ENCODE data around the gene NMU. TPM values are rescaled to one million over a fixed set of nuclear protein-coding genes. Genes with fewer than 3 reads are reported as not detected.

NMU gene
- polyA plus RNA-seq, 1 experiment: not detected

GRCh38 chr4:55666535-55666934 is 30.4 kb upstream of the NMU start:
- Histone ChIP-seq H3K4me3 (ENCODE audit: low read depth, low read length) (no peak overlapping the region), H3K36me3 (ENCODE audit: control insufficient read depth, insufficient read depth, low read length) (no peaks in the 10 kb centered on the region), H3K27me3 (ENCODE audit: control insufficient read depth, insufficient read depth, low read length) (peaks cover 2% of the 10 kb centered on the region; the same call in 1 of the 2 replicates)
- TF ChIP-seq, protein P1, sequence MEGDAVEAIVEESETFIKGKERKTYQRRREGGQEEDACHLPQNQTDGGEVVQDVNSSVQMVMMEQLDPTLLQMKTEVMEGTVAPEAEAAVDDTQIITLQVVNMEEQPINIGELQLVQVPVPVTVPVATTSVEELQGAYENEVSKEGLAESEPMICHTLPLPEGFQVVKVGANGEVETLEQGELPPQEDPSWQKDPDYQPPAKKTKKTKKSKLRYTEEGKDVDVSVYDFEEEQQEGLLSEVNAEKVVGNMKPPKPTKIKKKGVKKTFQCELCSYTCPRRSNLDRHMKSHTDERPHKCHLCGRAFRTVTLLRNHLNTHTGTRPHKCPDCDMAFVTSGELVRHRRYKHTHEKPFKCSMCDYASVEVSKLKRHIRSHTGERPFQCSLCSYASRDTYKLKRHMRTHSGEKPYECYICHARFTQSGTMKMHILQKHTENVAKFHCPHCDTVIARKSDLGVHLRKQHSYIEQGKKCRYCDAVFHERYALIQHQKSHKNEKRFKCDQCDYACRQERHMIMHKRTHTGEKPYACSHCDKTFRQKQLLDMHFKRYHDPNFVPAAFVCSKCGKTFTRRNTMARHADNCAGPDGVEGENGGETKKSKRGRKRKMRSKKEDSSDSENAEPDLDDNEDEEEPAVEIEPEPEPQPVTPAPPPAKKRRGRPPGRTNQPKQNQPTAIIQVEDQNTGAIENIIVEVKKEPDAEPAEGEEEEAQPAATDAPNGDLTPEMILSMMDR (IDR thresholded peaks at IDR 0.05; ENCODE audit: insufficient read depth, low read depth, low read length): no peak
- POLR2A ChIA-PET: no interaction called here
- no peak for DNase-seq (ENCODE audit: low read depth)
- CTCF ChIA-PET: no interaction called here

GRCh38 chr4:55663145-55663544 is 27.0 kb upstream of the NMU start:
- ChIA-PET POLR2A (no interaction called here), CTCF (no interaction called here)
- no peaks in the 10 kb centered on the region for H3K36me3 ChIP-seq (ENCODE audit: control insufficient read depth, insufficient read depth, low read length)
- DNase-seq (ENCODE audit: low read depth): no peak
- no peak overlapping the region for H3K4me3 ChIP-seq (ENCODE audit: low read depth, low read length)
- TF ChIP-seq, protein P1 (IDR thresholded peaks at IDR 0.05; ENCODE audit: insufficient read depth, low read depth, low read length): no peak
- peaks cover 2% of the 10 kb centered on the region; the same call in 1 of the 2 replicates for H3K27me3 ChIP-seq (ENCODE audit: control insufficient read depth, insufficient read depth, low read length)

DNA sequence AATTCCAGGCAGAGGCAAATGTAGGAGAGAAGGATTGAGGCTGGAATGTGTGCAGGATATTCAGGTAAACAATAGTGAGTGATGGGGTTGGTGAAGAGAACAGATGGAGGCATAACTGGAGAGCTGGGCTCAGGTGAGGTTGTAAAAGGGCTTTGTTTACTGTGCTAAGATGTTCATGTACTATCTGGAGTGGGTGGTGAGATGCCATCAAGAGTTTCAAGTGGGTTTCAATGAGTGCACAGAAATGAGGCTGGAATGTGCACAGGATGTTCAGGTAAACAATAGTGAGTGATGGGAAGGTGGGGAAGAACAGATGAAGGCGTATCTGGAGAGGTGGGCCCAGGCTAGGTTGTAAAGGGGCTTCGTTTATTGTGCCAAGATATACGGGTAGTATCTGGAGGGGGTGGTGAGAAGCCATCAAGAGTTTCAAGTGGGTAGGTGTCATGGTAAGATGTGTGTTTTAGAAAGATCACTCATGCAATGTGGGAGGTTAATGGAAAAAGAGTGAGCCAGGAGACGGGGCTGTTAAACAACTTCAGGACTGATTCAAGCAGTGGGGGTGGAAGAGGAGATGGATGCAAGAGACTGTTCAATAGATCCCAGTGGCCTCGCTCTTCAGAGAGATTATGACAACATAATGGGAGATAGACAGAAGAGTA is 25.4 kb upstream of the NMU start:
- TF ChIP-seq, protein P1 (IDR thresholded peaks at IDR 0.05; ENCODE audit: insufficient read depth, low read depth, low read length): no peak
- ChIA-PET CTCF (no interaction called here), POLR2A (no interaction called here)

DNA sequence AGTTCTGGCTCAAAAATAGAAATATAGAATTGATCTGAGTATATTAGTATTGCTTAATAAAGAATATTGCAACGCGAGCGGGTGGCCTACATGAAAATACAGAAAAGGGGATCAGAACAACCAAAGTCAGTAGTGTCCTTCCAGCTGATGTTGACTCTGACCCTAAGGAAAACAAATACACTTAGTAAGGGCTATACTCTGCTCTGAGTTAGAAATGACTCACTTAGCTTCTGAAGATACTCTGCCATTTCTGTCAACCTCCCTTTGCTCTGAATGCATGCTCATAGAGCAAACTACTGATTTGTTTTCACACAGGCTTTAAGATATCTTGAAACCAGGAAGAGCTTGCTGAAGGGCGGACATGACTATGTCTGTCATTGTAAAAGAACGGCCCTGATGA is 22.6 kb upstream of the NMU start:
- H3K4me3 ChIP-seq (ENCODE audit: low read depth, low read length): no peak overlapping the region
- TF ChIP-seq, protein P1 (IDR thresholded peaks at IDR 0.05; ENCODE audit: insufficient read depth, low read depth, low read length): no peak
- ChIA-PET POLR2A (no interaction called here), CTCF (no interaction called here)
- DNase-seq (ENCODE audit: low read depth): no peak
- no peaks in the 10 kb centered on the region for H3K27me3 ChIP-seq (ENCODE audit: control insufficient read depth, insufficient read depth, low read length)
- H3K36me3 ChIP-seq (ENCODE audit: control insufficient read depth, insufficient read depth, low read length): no peaks in the 10 kb centered on the region

More for the DNA sequence above, 25.4 kb upstream of the NMU start:
- H3K4me3 ChIP-seq (ENCODE audit: low read depth, low read length): no peak overlapping the region
- peaks cover 2% of the 10 kb centered on the region; the same call in 1 of the 2 replicates for H3K27me3 ChIP-seq (ENCODE audit: control insufficient read depth, insufficient read depth, low read length)
- DNase-seq (ENCODE audit: low read depth): no peak
- no peaks in the 10 kb centered on the region for H3K36me3 ChIP-seq (ENCODE audit: control insufficient read depth, insufficient read depth, low read length)

- TF ChIP-seq, protein P1 (IDR thresholded peaks at IDR 0.05; ENCODE audit: insufficient read depth, low read depth, low read length): no peak
- ChIA-PET POLR2A (no interaction called here), CTCF (interaction anchor here (1.6 kb wide), 1 partner anchor 68 kb away, joined by 3 read pairs; no protein-coding TSS in a partner anchor)
- Histone ChIP-seq H3K27me3 (ENCODE audit: control insufficient read depth, insufficient read depth, low read length) (no peaks in the 10 kb centered on the region), H3K36me3 (ENCODE audit: control insufficient read depth, insufficient read depth, low read length) (no peaks in the 10 kb centered on the region), H3K4me3 (ENCODE audit: low read depth, low read length) (no peak overlapping the region)
- no peak for DNase-seq (ENCODE audit: low read depth)
These were observed 18.0 kb upstream of the NMU start for GRCh38 chr4:55654131-55654530.
